Body of pancreas (tissue), 4 donors: Measurements from ENCODE around the gene C8B. TPM values are rescaled to one million over a fixed set of nuclear protein-coding genes. Genes with fewer than 3 reads are reported as not detected.

ENCODE experiments used
- ATAC-seq: fragments of 150-250 bp; one replicate; pipeline ENCODE4 v1.9.1; 2016
- DNase-seq, 4 donors: peaks; one replicate each; pipeline ENCODE4 v3.0.0-alpha.2; 2019
- H3K27ac ChIP-seq, 4 donors: fragments of 200-600 bp; sonication (generic); 1 replicate in 3 of 4; 2 replicates in 1 of 4; pipeline versions ENCODE4 v1.5.1 to v1.6.1; 2016 to 2019; ENCODE audit warnings: mild to moderate bottlenecking in 1 of 4, mixed read lengths in 1 of 4, moderate library complexity in 1 of 4
- H3K27me3 ChIP-seq, 2 donors: fragments of 200-600 bp; sonication (generic); one replicate each; pipeline ENCODE4 v1.6.0; 2016; ENCODE audit warnings: mild to moderate bottlenecking in 1 of 2
- H3K36me3 ChIP-seq, 2 donors: fragments of 200-600 bp; sonication (generic); replicated peaks in 1 of 2; 2 replicates each; pipeline ENCODE4 v1.5.1; 2016; ENCODE audit warnings: low read depth in 2 of 2; ENCODE audit not compliant: insufficient read depth in 1 of 2
- H3K4me1 ChIP-seq: fragments of 200-600 bp; sonication (generic); one replicate; pipeline ENCODE4 v1.6.0; 2016
- H3K4me3 ChIP-seq, 2 donors: fragments of 200-600 bp; sonication (generic); 1 replicate in 1 of 2; 2 replicates in 1 of 2; pipeline ENCODE4 v1.5.1; 2016 to 2019
- H3K9me3 ChIP-seq, 3 donors: fragments of 200-600 bp; sonication (generic); 1 replicate in 2 of 3; 2 replicates in 1 of 3; pipeline ENCODE4 v1.5.1; 2016
- POLR2A ChIP-seq, 3 donors: fragments of 450-650 bp; IDR thresholded peaks; one replicate each; pipeline ENCODE4 v1.6.1; 2016; ENCODE audit warnings: antibody characterized with exemption in 3 of 3, mild to moderate bottlenecking in 2 of 3
- WGBS, 2 donors: methylation state at CpG; one replicate each; pipeline ENCODE4 v1.1.5; 2017; 5-methylcytosine and 5-hydroxymethylcytosine counted together
- intact Hi-C: fragments of 100-400 bp; cut with DNase I; formaldehyde crosslinking; loops from one replicate; pipeline ENCODE4 v1.15.1; 2023
- total RNA-seq, 2 donors: library from RNA; depleted of rRNA; stranded (reverse); fragments of >200 nt; gene quantifications; one replicate each; pipeline ENCODE4 v1.1.0, GENCODE V29; 2016
- TF ChIP-seq, protein P1 (sequence below), 7 experiments: fragments of 450-650 bp in 4 of 7; fragments of 200-600 bp in 3 of 7; sonication (generic) in 3 of 7; IDR thresholded peaks; one replicate each; pipeline ENCODE4 v1.5.1; 2016 to 2019; ENCODE audit warnings: antibody characterized with exemption in 7 of 7

The C8B gene
- total RNA-seq, 2 donors from 2014 or later = not detected

DNA sequence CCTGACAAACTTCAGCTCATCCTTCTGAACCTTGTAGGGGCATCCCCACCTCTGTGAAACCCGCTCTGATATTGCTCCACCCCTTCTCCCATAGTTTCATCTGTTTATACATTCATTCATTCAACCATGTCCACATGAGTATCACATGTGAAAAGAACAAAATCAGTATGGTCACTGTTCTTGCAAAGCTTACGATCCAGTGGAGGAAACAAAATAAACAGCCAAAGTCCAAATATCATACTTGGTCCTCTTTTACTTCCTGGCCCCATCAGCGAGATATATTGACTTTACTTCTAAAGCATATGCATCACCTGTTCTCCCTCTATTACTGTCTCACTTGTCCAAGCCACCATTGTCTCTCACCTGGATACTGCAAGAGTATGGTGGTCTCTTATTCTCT lies 75.6 kb downstream of the C8B start:
- Histone ChIP-seq H3K27ac (no peak overlapping the region), H3K36me3 (no peaks in the 10 kb centered on the region), H3K4me1 (no peaks in the 10 kb centered on the region), H3K9me3 (no peaks in the 10 kb centered on the region), H3K27me3 (no peaks in the 10 kb centered on the region), H3K4me3 (no peak overlapping the region)
- 86 to 92% methylated on average over 3 of the region's 3 CpGs for WGBS, 2 donors
- ATAC-seq (no peak), DNase-seq (no peak)
- TF ChIP-seq, protein P1, sequence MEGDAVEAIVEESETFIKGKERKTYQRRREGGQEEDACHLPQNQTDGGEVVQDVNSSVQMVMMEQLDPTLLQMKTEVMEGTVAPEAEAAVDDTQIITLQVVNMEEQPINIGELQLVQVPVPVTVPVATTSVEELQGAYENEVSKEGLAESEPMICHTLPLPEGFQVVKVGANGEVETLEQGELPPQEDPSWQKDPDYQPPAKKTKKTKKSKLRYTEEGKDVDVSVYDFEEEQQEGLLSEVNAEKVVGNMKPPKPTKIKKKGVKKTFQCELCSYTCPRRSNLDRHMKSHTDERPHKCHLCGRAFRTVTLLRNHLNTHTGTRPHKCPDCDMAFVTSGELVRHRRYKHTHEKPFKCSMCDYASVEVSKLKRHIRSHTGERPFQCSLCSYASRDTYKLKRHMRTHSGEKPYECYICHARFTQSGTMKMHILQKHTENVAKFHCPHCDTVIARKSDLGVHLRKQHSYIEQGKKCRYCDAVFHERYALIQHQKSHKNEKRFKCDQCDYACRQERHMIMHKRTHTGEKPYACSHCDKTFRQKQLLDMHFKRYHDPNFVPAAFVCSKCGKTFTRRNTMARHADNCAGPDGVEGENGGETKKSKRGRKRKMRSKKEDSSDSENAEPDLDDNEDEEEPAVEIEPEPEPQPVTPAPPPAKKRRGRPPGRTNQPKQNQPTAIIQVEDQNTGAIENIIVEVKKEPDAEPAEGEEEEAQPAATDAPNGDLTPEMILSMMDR (IDR thresholded peaks at IDR 0.05) = no peak
- TF ChIP-seq POLR2A (IDR thresholded peaks at IDR 0.05) = no peak
- intact Hi-C loops = no loop called here

GRCh38 chr1:56881417-56881816 lies 84.4 kb downstream of the C8B start:
- H3K27ac ChIP-seq = no peak overlapping the region
- H3K4me1 ChIP-seq = no peaks in the 10 kb centered on the region
- no peaks in the 10 kb centered on the region for H3K27me3 ChIP-seq
- TF ChIP-seq POLR2A (IDR thresholded peaks at IDR 0.05) = no peak
- TF ChIP-seq, protein P1 (IDR thresholded peaks at IDR 0.05) = no peak
- intact Hi-C loops = no loop called here
- no peak for DNase-seq
- ATAC-seq = no peak
- H3K9me3 ChIP-seq = no peaks in the 10 kb centered on the region
- WGBS, 2 donors = 89% methylated on average over 6 of the region's 6 CpGs
- H3K4me3 ChIP-seq = no peak overlapping the region
- H3K36me3 ChIP-seq = no peaks in the 10 kb centered on the region

DNA sequence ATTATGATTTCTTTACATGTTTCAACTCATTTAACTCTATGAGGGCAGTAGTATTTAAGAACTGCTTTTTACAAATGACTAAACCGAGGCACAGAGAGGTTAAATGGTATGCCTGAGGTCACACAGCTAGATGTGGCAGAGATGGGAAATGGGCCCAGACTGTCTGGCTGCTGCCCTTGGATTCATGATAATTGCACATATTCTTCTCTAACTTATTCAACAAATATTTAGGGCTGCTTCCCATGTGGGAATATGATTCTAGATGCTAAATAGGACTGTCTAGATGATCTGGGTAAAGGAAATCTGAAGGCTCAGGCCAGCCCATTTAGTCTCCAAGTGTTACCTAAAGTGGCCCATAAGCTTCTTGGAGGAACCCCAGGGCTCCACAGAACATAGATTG lies 85.0 kb downstream of the C8B start:
- H3K4me1 ChIP-seq = no peaks in the 10 kb centered on the region
- H3K4me3 ChIP-seq = no peak overlapping the region
- H3K36me3 ChIP-seq = no peaks in the 10 kb centered on the region
- TF ChIP-seq, protein P1 (IDR thresholded peaks at IDR 0.05) = no peak
- no peak for TF ChIP-seq POLR2A (IDR thresholded peaks at IDR 0.05)
- WGBS, 2 donors = 81 to 83% methylated on average over 1 of the region's 1 CpG
- no peak overlapping the region for H3K27ac ChIP-seq
- H3K9me3 ChIP-seq = no peaks in the 10 kb centered on the region
- ATAC-seq = no peak
- no peaks in the 10 kb centered on the region for H3K27me3 ChIP-seq
- DNase-seq = no peak
- intact Hi-C loops = no loop called here

Other genes with a start within 250 kb of the C8B start
- 1 to 10 TPM; 2.3 to 3.4 TPM for gene FYB2, start 146.6 kb downstream of the C8B start, total RNA-seq
- gene C8A, start 111.2 kb downstream of the C8B start, total RNA-seq = not detected